ENCODE data around the gene MRPL53. TPM values are rescaled to one million over a fixed set of nuclear protein-coding genes. Genes with fewer than 3 reads are reported as not detected.

Gene MRPL53
- total and polyA plus RNA-seq, 2 donors from 2014 or later, result 85.1 to 157 TPM

- no peaks in the 10 kb centered on the region for H3K9me3 ChIP-seq (ENCODE audit: control insufficient read depth in 2 of 3, insufficient read depth in 1 of 3, low read length in 3 of 3)
- no peaks in the 10 kb centered on the region for H3K27me3 ChIP-seq (ENCODE audit: control insufficient read depth, insufficient read depth, low read length)
- H3K36me3 ChIP-seq (ENCODE audit: control insufficient read depth in 2 of 3, insufficient read depth in 3 of 3, low read length in 3 of 3), result peaks cover 0 to 4% (median 3%) of the 10 kb centered on the region in 3 donors
- DNase-seq (peak; percentile 97 to 99 (median 98)), FAIRE-seq (no peak)
- peak within 1 kb of the TSS; percentile 92 to 98 for H3K27ac ChIP-seq (ENCODE audit: low read depth in 2 of 2, low read length in 2 of 2)
- H3K4me1 ChIP-seq (ENCODE audit: control insufficient read depth in 2 of 3, insufficient read depth in 2 of 3, low read depth in 1 of 3, low read length in 3 of 3), result peaks cover 0 to 20% (median 6%) of the 10 kb centered on the region in 3 donors
- peak; percentile 82 for TF ChIP-seq CTCF (IDR thresholded peaks at IDR 0.05; ENCODE audit: borderline replicate concordance, extremely low read depth, insufficient read depth)
- intact Hi-C loops (cut with DNase I), result no loop called here
- H3K4me3 ChIP-seq (ENCODE audit: low read length in 3 of 3), result peak within 1 kb of the TSS; percentile 95 to 100 (median 99)
- peak within 1 kb of the TSS; percentile 68 to 98 (median 85) for H3K9ac ChIP-seq (ENCODE audit: low read length in 3 of 3)
These were observed 10.6 kb upstream of the MRPL53 start, which contains the start of the genes CCDC142 and TTC31 for GRCh38 chr2:74482801-74483674. Gene CCDC142 (minus strand): TSS chr2:74482998. CDS start chr2:74482837, 161 bp downstream. Gene TTC31 (plus strand): TSS chr2:74483081. CDS start chr2:74483096, 15 bp downstream.

- peak overlapping the region; percentile 92 to 98 for H3K27ac ChIP-seq (ENCODE audit: low read depth in 2 of 2, low read length in 2 of 2)
- DNase-seq, result peak; percentile 32 to 84 (median 51)
- H3K9ac ChIP-seq (ENCODE audit: low read length in 3 of 3), result peak overlapping the region; percentile 68 to 98 (median 80)
- H3K27me3 ChIP-seq (ENCODE audit: control insufficient read depth, insufficient read depth, low read length), result no peaks in the 10 kb centered on the region
- H3K36me3 ChIP-seq (ENCODE audit: control insufficient read depth in 2 of 3, insufficient read depth in 3 of 3, low read length in 3 of 3), result peaks cover 0 to 8% (median 3%) of the 10 kb centered on the region in 3 donors
- no peak for FAIRE-seq
- H3K9me3 ChIP-seq (ENCODE audit: control insufficient read depth in 2 of 3, insufficient read depth in 1 of 3, low read length in 3 of 3), result no peaks in the 10 kb centered on the region
- peaks cover 0 to 20% (median 6%) of the 10 kb centered on the region in 3 donors for H3K4me1 ChIP-seq (ENCODE audit: control insufficient read depth in 2 of 3, insufficient read depth in 2 of 3, low read depth in 1 of 3, low read length in 3 of 3)
- TF ChIP-seq CTCF (IDR thresholded peaks at IDR 0.05; ENCODE audit: borderline replicate concordance, extremely low read depth, insufficient read depth), result no peak
- peak overlapping the region; percentile 95 to 100 (median 99) for H3K4me3 ChIP-seq (ENCODE audit: low read length in 3 of 3)
- intact Hi-C loops (cut with DNase I), result no loop called here
These were observed 9.7 kb upstream of the MRPL53 start for GRCh38 chr2:74481961-74482800.

GRCh38 chr2:74481431-74481830, 9.0 kb upstream of the MRPL53 start:
- H3K36me3 ChIP-seq (ENCODE audit: control insufficient read depth in 2 of 3, insufficient read depth in 3 of 3, low read length in 3 of 3), result peaks cover 0 to 8% (median 3%) of the 10 kb centered on the region in 3 donors
- intact Hi-C loops (cut with DNase I), result no loop called here
- DNase-seq, result no peak
- peak overlapping the region in 2 of 3 donors; percentile 95 to 100 for H3K4me3 ChIP-seq (ENCODE audit: low read length in 3 of 3)
- peak overlapping the region in 2 of 3 donors; percentile 68 to 80 for H3K9ac ChIP-seq (ENCODE audit: low read length in 3 of 3)
- no peak for FAIRE-seq
- no peaks in the 10 kb centered on the region for H3K9me3 ChIP-seq (ENCODE audit: control insufficient read depth in 2 of 3, insufficient read depth in 1 of 3, low read length in 3 of 3)
- no peaks in the 10 kb centered on the region for H3K27me3 ChIP-seq (ENCODE audit: control insufficient read depth, insufficient read depth, low read length)
- TF ChIP-seq CTCF (IDR thresholded peaks at IDR 0.05; ENCODE audit: borderline replicate concordance, extremely low read depth, insufficient read depth), result no peak
- H3K4me1 ChIP-seq (ENCODE audit: control insufficient read depth in 2 of 3, insufficient read depth in 2 of 3, low read depth in 1 of 3, low read length in 3 of 3), result peaks cover 0 to 20% (median 6%) of the 10 kb centered on the region in 3 donors
- H3K27ac ChIP-seq (ENCODE audit: low read depth in 2 of 2, low read length in 2 of 2), result no peak overlapping the region

Data from kidney (tissue), 14 donors.